H1 (cell line): ENCODE data around the gene CRX. TPM values are rescaled to one million over a fixed set of nuclear protein-coding genes. Genes with fewer than 3 reads are reported as not detected.

Experiments used
- CHD2 ChIP-seq: IDR thresholded peaks from 2 replicates; pipeline ENCODE4 v1.6.1; 2012; ENCODE audit warnings: low read length, improper control_type of control experiment
- CREB1 ChIP-seq: IDR thresholded peaks from 2 replicates; pipeline ENCODE4 v1.6.1; 2012; ENCODE audit warnings: inconsistent platforms
- E2F6 ChIP-seq: IDR thresholded peaks from 2 replicates; pipeline ENCODE4 v1.6.1; 2012; ENCODE audit warnings: inconsistent platforms
- polyA plus RNA-seq, 7 experiments: library from polyadenylated mRNA; depleted of rRNA in 3 of 7; stranded (reverse) in 5 of 7; unstranded in 2 of 7; fragments of >200 nt in 5 of 7; fragments of 200-250 nt in 2 of 7; gene quantifications; 1 replicate in 5 of 7; 2 replicates in 1 of 7; 4 replicates in 1 of 7; pipeline versions ENCODE4 v1.2.1 to v1.2.3, GENCODE V29; 2011 to 2013; ENCODE audit warnings: missing spikeins in 2 of 7, mixed read lengths in 2 of 7
- total RNA-seq: library from RNA; stranded (reverse); fragmentation: NEBNext Ultra II Directional; extraction: Animal tissue kit (Norgen Biotek cat#: 25700); gene quantifications from 2 replicates; pipeline ENCODE4 v1.2.1, GENCODE V29; 2021

Gene CRX
- total and polyA plus RNA-seq, 2 of the 8 experiments (the other 6 are each of a cell fraction or from before 2014, with no cell fraction given), result 0.08 TPM; not detected in 1

- no peak for TF ChIP-seq CHD2
- TF ChIP-seq E2F6, result no peak
- TF ChIP-seq CREB1, result no peak
Observed at GRCh38 chr19:47885067-47885463, 63.3 kb downstream of the CRX start (continued).
